LNCaP clone FGC (cell line): ENCODE results near the gene DGCR2.

Experiments used
- DNase-seq: peaks from one replicate; pipeline ENCODE4 v3.0.0-alpha.2; 2011; ENCODE audit warnings: low read depth
- H3K4me3 ChIP-seq: 2 replicates; pipeline ENCODE4 v1.5.1; 2011; ENCODE audit warnings: mild to moderate bottlenecking, low read depth, low read length, control low read depth
- TF ChIP-seq, protein P1 (sequence below): IDR thresholded peaks from 2 replicates; pipeline ENCODE4 v1.5.1; 2012; ENCODE audit warnings: mild to moderate bottlenecking; ENCODE audit not compliant: control insufficient read depth, insufficient read depth; ENCODE audit errors: extremely low read depth

The DGCR2 gene

DNA sequence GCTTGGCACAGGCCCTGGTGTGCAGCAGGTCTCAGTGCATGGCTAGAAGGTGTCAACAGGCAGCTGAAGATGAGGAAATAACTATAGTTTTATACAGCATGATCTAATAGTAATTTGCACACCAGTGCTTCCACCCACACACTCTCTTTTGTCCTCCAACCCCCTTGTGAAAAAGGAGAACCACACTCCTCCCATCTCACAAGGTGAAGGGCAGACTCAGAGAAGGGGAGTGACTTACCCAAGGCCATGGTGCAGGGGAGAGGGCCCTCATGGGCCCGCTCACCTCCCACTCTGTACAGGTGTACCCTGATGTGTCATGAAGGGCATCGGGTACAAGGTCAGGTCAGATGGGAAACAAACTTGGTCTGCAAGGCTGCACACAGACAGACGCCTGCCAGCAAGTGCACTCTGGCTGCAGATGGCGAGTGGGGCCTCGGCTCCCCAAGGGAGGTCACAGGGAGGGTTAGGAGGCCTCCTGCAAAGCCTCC is 53.4 kb downstream of the DGCR2 start:
- no peak for DNase-seq

DNA sequence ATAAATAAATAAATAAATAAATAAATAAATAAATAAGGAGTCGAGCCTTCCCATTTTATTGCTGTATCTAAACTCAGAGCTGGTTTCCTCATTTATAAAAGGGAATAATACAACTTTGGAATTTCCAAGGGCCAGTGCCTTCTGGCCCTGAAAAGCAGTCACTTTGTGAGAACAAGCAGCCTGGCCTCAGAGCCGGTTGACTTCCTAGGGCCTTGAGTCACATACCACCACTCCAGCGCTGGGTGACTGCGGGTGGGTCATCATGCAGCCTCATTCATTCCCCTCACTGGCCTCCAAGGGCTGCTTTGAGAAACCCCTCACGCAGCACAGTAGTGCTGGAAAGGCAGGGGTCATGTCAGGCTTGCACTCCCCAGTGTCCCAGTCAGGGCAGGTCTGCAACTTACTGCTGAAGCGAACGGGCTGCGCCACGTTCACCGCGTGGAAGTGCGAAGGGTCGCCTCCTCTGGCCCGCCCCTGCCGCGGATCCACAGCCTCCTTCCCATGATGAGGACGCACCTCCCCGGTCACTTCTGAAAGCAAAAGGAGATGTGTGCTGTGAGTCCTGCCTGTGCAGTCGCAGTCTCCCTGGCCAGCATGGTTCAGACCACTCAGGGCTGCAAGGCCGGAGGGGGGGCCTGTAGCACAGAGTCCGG is 54.4 kb downstream of the DGCR2 start:
- no peak for DNase-seq
- TF ChIP-seq, protein P1, sequence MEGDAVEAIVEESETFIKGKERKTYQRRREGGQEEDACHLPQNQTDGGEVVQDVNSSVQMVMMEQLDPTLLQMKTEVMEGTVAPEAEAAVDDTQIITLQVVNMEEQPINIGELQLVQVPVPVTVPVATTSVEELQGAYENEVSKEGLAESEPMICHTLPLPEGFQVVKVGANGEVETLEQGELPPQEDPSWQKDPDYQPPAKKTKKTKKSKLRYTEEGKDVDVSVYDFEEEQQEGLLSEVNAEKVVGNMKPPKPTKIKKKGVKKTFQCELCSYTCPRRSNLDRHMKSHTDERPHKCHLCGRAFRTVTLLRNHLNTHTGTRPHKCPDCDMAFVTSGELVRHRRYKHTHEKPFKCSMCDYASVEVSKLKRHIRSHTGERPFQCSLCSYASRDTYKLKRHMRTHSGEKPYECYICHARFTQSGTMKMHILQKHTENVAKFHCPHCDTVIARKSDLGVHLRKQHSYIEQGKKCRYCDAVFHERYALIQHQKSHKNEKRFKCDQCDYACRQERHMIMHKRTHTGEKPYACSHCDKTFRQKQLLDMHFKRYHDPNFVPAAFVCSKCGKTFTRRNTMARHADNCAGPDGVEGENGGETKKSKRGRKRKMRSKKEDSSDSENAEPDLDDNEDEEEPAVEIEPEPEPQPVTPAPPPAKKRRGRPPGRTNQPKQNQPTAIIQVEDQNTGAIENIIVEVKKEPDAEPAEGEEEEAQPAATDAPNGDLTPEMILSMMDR, result no peak
- no peak overlapping the region for H3K4me3 ChIP-seq

More for the DNA sequence above, 53.4 kb downstream of the DGCR2 start:
- TF ChIP-seq, protein P1, result no peak
- no peak overlapping the region for H3K4me3 ChIP-seq

DNA sequence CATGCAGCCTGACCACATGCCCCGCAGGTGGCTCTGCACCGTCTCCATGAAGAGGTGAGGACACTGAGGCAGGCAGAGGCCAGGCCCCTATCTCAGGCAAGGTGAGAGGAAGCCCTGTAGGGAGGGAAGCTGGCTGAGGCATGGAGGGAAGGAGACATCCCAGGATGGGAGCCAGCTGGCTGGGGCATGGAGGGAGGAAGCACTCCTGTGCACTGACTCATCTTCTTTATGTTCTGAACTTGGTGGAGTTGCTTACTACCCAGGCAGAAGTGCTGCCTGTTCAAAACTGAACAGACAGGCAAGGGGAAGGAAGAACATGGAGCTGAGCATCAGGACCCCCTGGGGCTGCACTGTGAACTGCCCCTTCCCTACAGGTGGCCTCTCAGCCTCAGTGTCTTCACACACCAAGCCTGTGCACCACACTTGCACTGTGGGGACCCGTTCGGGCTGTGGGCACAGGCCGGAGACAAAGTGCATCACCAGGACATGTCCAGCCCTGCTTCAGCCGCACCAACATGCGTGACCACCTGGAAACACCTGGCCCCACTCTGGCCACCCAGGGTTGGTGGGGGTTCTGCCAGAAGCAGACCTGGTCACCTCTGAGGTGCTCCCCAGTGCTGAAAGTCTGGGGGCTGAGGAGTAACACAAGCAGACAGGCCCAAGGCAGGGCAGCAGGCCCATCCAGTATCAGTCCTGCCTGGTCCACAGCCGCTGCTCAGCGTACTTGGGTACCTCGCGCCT is 55.5 kb downstream of the DGCR2 start:
- no peak overlapping the region for H3K4me3 ChIP-seq
- DNase-seq, result no peak
- TF ChIP-seq, protein P1, result no peak

DNA sequence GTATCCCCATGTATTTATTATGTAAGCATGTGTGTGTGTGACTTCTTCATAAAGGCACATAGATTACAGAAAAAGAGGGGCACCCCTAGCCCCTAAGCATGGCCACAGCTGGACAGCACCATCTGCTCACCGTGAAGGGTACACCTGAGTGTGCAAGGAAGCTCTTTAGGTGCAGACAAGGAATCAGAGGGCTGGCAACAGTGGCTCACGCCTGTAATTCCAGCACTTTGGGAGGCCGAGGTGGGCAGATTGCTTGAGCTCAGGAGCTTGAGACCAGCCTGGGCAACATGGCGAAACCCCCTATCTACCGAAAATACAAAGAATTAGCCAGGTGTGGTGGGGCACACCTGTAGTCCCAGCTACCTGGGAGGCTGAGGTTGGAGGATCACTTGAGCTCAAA is 56.3 kb downstream of the DGCR2 start:
- TF ChIP-seq, protein P1, result no peak
- no peak overlapping the region for H3K4me3 ChIP-seq

DNA sequence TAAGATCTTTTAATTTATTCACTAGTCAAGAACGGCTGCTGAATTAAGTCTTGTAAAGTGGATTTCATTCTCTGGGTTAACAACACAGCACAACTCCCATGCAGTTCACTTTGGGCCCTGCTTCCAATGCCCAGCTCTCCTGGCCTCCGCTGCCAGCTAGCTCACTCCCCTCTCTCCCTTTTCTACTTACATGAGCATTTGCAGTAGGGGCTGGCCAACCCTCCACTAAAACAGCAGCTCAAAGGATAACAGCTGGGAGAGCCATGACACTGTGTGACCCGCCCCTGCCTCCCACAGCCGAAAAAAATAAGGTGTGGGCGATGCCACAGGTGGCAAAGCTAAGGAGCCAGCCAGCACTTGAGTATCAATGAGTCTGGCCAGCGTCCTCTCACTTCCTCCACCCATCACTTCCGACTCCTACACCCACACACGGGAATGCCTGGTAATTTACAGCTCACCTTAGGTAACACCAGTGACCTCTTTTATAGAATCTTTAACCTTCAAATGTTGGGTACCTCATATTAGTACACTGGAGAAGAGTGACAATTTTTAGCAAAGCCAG is 56.8 kb downstream of the DGCR2 start:
- DNase-seq, result no peak
- TF ChIP-seq, protein P1, result no peak
- no peak overlapping the region for H3K4me3 ChIP-seq

More for the DNA sequence above, 56.3 kb downstream of the DGCR2 start:
- DNase-seq, result no peak

DNA sequence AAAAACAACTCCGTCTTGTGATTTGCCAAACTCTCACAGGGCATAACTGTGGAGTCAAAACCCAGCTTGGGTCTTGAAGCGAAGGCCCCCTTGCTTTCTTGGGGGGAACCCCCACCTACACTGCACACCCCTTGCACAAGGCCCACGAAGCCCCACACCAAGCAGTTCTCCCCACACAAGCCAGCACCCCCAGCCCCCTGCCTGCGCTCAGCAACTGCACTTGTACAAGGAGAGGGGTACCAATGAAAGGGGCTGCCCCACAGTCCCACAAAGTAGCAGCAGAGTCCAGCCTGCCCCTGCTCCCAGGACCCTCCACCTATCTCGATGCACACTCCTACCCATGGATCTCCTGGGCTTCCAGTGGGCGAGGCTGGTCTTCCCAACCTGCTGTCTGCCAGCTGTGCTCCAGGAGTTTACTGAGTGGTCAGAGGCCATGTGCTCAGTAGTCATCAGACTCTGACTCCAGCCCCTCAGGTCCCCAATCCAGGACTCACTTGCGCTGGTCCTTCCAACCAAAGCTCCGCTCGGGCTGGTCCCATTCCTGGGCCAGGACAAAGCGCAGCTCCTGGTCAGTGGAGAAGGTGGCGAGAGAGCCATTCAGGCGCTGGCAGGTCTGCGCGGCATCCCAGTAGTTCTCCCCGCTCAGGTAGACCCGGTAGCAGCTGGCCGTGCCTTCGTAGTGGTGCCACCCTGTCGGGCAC is 57.7 kb downstream of the DGCR2 start:
- TF ChIP-seq, protein P1, result no peak
- no peak overlapping the region for H3K4me3 ChIP-seq
- no peak for DNase-seq
